GM21723 (cell line): ENCODE measurements around the gene TEPSIN.

ENCODE experiments used
- ATAC-seq: cut with Tn5 transposase; IDR thresholded peaks from one replicate; pipeline ENCODE4 v1.9.1; 2021; ENCODE audit warnings: mild to moderate bottlenecking, moderate library complexity; ENCODE audit not compliant: unreplicated experiment

TEPSIN gene

GRCh38 chr17:81222620-81222905 lies 16.3 kb downstream of the TEPSIN start:
- ATAC-seq, result peak; percentile 11

- no peak for ATAC-seq
These were observed 16.8 kb downstream of the TEPSIN start for GRCh38 chr17:81221842-81222619.

DNA sequence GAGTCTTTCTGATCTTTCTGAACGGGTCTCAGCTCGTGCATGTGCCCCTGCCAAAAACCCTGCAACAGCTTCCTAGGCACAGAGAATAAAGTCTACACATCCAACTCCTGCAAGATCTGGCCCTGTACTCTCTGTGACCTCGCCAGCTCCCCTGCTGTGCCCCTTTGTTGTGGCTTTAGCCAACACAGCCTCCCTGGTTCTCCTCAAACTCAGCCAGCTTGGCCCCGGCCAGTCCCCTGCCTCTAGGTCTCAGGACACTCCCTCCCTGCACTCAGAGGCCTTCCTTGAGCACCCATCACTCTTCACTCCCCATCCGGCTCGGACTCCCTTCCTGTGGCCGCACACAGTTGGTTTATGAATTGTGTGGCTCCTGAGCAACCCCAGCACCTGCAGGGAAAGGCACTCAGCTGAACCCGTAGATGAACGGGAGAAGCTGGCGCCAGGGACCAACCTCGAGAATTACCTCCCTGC lies 17.4 kb downstream of the TEPSIN start:
- ATAC-seq, result no peak

- no peak for ATAC-seq
These were observed 19.2 kb downstream of the TEPSIN start for GRCh38 chr17:81219476-81220180.

- no peak for ATAC-seq
These were observed 19.9 kb downstream of the TEPSIN start for GRCh38 chr17:81218991-81219390.

DNA sequence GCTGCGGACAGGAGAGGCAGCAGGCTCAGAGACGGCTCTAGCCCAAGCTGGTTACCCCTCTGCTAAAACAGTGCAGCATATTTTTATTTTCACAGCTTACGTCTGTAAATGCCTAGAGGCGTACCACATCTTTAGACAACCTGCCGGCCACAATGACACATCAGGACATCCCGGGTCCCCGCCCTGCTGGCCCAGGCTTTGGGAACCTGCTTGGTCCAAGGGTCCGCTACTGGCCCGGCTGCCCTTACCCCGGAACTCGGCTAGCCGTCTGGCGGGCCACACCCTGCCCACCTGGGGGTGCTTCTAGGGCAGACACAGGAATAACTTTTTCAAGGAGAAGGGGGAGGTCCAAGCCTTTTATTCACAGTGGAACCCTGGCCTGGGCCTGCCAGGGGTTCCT lies 20.4 kb downstream of the TEPSIN start:
- no peak for ATAC-seq

DNA sequence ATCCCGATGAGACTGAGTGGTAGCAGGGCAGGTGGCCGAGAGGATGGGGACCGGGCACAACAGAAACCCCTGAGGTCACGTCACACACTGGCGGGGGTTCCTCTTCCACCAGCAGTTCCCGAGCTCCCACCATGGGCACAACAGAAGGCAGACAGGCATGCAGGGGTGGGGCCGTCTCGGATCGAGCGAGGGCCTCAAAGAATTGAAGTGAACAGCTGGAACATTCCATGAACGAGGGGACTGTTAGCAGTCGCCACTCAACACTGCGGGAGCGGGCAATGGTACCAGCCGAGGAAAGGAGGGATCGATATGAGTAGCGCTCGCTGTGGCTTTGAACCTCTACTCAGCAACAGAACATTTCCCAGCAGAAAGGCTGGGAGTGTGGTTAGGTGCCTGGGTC lies 21.4 kb downstream of the TEPSIN start:
- ATAC-seq, result no peak

- ATAC-seq, result no peak
These were observed 24.9 kb downstream of the TEPSIN start for GRCh38 chr17:81213978-81214377.

- ATAC-seq, result no peak
These were observed 26.5 kb downstream of the TEPSIN start for GRCh38 chr17:81212365-81212764.

- ATAC-seq, result no peak
These were observed 28.0 kb downstream of the TEPSIN start for GRCh38 chr17:81210868-81211267.

- no peak for ATAC-seq
These were observed 28.4 kb downstream of the TEPSIN start for GRCh38 chr17:81210466-81210865.

DNA sequence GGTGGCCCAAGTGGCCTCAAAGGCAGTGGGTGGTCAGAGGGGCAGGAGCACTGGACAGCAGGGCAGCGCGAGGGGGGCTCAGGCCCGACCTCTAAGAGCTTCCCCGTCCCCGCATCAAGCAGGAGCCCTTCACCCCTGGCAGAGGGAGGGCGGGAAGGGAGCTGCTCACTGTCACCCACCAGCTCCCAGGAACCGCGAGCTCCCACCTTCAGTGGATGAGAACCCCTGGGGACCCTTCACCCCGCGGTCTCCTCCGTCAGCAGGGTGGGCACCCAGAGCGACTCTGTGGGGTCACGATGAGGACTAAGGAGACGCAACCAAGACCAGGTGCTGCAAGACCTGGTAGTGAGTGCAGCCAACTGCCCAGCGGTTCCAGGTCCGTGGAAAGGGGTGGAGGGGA lies 29.7 kb downstream of the TEPSIN start:
- ATAC-seq, result no peak

- no peak for ATAC-seq
These were observed 30.2 kb downstream of the TEPSIN start for GRCh38 chr17:81208651-81209050.

GRCh38 chr17:81207610-81208581 lies 31.0 kb downstream of the TEPSIN start:
- no peak for ATAC-seq

DNA sequence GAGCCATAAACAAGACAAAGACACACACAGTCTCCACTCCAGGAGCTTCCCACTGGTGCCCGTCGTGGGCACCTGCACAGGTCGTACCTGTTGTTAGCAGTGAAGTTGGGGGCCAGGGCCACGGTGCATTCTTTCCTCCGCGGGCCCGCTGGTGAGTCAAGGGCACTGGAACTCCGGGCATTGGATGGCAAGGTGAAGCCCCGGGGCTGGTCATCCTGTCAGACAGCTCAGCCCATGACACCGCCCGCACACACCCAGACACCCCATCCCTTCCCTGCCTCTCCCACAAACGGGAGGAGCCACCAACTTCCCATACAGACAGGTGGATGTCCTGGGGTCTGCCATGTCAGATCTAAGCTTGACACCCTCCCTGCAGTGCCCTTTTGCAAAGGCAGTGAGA lies 32.2 kb downstream of the TEPSIN start:
- no peak for ATAC-seq

DNA sequence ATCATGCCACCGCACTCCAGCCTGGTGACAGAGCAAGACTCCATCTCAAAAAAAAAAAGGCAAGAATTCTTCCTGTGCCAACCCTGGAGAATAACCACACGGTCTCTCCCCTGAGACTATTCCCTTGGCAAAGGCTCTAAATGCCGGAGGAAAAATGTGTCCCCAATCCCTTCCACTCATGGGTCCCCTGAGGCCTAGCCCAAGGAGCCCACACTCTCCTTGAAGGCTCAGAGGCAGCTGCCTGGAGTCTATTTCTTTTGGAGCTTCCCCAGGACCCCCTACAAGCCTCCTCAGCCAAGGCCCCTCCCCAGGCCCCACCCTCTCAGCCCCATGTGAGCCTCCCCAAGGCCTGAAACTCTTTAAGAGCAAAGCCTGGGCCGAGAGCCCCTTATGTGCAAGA lies 32.7 kb downstream of the TEPSIN start:
- no peak for ATAC-seq

DNA sequence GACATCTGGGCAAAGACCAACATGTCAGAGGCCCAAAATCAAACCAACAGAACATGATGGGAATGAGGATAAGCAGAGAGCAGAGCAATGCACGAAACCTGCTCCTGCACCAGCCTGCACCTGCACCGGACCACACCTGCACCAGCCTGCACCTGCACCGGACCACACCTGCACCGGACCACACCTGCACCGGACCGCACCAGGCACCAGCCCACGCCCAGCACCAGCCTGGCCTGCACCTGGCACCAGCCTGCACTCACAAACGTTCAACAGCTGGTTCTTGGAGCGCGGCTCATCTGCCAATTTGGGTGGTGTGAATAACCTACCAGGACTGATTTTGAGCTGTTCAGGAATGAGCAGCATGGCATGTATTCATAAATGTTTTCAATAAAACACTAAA lies 34.3 kb downstream of the TEPSIN start:
- ATAC-seq, result no peak

DNA sequence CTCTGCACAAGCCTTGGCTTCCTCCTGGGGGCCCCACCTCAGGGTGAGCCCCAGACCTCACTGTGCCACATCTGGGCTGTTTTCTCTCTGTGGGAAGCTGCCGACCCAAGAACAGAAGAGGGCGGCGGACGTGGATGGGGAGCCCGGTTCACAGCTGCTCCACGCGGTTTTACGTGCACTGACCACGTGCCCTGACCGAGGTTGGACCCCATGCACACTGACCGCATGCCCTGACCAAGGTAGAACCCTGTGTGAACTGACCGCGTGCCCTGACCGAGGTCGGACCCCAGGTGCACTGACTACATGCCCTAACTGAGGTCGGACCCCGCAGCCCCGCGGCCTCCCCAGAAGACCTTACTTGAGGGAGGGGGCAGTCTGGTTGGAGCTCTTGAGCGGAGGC lies 35.7 kb downstream of the TEPSIN start:
- no peak for ATAC-seq

GRCh38 chr17:81202318-81202717 lies 36.5 kb downstream of the TEPSIN start:
- no peak for ATAC-seq

DNA sequence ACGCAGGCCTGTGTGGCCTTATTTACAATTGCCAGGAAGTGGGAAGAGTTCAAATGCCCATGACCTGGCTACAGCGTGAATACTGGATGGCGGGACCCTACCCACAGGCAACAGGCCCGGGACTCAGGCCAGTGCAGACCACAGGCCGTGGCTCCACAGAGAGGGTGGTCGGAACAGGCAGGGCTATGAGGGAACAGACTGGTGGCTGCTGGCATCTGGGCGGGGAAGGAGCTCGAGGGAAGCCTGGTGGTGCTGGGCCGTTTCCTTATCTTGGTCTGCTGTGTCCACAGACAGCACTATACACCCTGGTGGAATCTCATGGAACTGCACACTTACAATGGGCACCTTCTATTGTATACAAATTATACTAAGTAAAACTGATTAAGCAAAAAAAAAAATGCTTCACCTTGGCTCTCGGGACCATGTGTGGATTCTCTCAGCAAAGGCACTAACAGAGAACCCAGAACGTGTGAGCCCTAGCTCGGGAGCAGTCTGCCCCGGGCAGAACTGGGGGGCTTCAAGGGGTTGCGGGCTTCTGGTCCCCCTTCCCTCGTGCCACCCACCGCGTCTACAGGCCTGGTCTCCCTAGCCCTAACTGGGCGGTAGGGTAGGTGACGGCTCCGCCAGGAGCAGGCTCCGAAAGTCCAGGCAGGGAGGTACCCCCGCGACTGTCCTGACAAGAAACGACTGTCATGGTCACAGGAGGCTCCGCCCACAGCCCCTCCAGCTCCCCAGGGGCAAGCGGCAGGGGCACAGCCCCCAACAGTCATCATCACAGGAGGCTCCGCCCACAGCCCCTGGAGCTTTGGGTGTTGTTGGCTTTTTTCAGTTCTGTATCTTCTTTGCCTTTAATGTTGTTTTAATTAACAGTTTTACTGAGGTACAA lies 37.9 kb downstream of the TEPSIN start:
- ATAC-seq, result no peak
